ENCODE measurements around the gene ZBTB42.

The ZBTB42 gene

DNA sequence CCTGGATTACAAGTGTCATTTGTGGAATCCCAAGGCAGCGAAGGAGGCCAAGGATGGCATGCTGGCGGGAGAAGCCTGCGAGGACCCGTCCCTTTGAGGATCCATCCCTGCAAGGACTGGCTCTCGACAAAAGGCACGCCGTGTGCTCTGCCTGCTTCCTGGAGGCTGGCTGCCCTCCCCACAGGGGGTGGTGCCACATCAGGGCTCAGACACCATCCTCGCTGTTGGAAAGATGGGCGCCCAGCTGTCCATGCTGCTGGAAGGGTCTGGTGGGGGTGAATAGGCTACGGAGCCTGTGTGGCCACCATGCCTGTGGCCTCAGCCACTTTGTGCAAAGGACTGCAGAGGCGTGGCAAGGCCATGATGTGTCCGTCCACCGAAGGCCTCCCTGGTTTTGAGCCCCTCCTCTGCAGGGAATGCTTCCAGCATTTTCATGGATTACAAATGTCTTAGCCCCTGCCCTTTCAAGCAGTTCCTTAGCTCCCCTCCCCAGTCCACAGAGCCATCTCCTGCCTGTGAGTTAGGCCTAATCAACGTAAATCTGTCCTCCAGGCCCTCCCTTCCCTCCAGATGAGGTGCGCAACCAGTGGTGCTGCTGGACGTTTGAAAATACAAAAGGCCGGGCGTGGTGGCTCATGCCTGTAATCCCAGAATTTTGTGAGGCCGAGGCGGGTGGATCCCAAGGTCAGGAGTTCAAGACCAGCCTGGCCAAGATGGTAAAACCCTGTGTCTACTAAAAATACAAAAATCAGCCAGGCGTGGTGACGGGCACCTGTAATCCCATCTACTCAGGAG lies 22.1 kb downstream of the ZBTB42 start:
- Histone ChIP-seq H3F3A (ENCODE audit: control insufficient read depth, insufficient read depth) (0 out of 2 replicates have a peak, but pooled peaks cover 2% of the 10 kb centered on the region), H3K4me3 (ENCODE audit: low read length) (no peak overlapping the region), H3K27ac (ENCODE audit: low read depth, low read length) (no peak overlapping the region), H3K4me1 (ENCODE audit: control insufficient read depth, low read length) (peaks cover 6% of the 10 kb centered on the region; the same call in 1 of the 2 replicates), H3K79me2 (ENCODE audit: control insufficient read depth, low read length) (peaks cover 3% of the 10 kb centered on the region), H3K27me3 (ENCODE audit: control insufficient read depth, low read length) (no peaks in the 10 kb centered on the region), H3K36me3 (ENCODE audit: control insufficient read depth, low read length) (peaks cover 6% of the 10 kb centered on the region; the same call in 1 of the 2 replicates), H3K9me3 (ENCODE audit: control insufficient read depth, insufficient read depth, low read length) (peaks cover 4% of the 10 kb centered on the region; the same call in 1 of the 2 replicates), H3K4me2 (ENCODE audit: low read length) (no peak overlapping the region), H3K9me2 (replicated peaks; ENCODE audit: control insufficient read depth, low read length) (no peaks in the 10 kb centered on the region), H4K20me1 (ENCODE audit: control insufficient read depth, insufficient read depth, low read depth, low read length) (no peaks in the 10 kb centered on the region)
- TF ChIP-seq CTCF (IDR thresholded peaks at IDR 0.05; ENCODE audit: low read depth, low read length, poor library complexity, severe bottlenecking) (no peak), EZH2phosphoT487 (IDR thresholded peaks at IDR 0.05; ENCODE audit: borderline replicate concordance, low read length) (no peak)

DNA sequence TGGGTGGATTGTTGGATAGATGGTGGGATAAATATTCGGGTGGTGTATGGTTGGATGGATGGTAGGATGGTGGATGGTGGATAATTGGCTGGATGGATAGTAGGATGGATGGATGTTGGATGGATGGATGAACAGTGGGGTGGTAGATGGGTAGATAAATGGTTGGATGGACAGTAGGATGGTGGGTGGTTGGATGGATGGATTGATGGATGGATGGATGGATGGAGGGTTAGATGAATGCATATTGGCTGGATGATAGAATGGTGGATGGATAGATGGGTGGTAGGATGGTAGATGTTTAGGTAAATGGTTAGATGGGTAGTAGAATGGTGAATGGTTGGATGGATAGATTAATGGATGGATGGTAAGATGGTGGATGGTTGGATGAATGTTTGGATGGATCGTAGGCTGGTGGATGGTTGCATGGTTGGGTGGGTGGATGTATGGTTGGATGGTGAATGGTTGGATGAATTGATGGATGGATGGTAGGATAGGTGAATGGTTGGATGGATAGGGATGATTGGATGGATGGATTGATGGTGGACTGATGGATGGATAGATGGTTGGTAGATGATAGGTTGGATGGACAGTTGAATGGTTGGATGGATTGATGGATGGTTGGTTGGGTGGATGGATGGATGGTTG lies 23.6 kb downstream of the ZBTB42 start:
- H3K4me1 ChIP-seq (ENCODE audit: control insufficient read depth, low read length), result peaks cover 6% of the 10 kb centered on the region; the same call in 1 of the 2 replicates
- H3K27me3 ChIP-seq (ENCODE audit: control insufficient read depth, low read length), result no peaks in the 10 kb centered on the region
- no peaks in the 10 kb centered on the region for H3K79me2 ChIP-seq (ENCODE audit: control insufficient read depth, low read length)
- H3K9me2 ChIP-seq (replicated peaks; ENCODE audit: control insufficient read depth, low read length), result no peaks in the 10 kb centered on the region
- no peak overlapping the region for H3K4me2 ChIP-seq (ENCODE audit: low read length)
- H3K9me3 ChIP-seq (ENCODE audit: control insufficient read depth, insufficient read depth, low read length), result peaks cover 4% of the 10 kb centered on the region; the same call in 1 of the 2 replicates
- H3F3A ChIP-seq (ENCODE audit: control insufficient read depth, insufficient read depth), result no peaks in the 10 kb centered on the region
- H3K4me3 ChIP-seq (ENCODE audit: low read length), result no peak overlapping the region
- H4K20me1 ChIP-seq (ENCODE audit: control insufficient read depth, insufficient read depth, low read depth, low read length), result no peaks in the 10 kb centered on the region
- no peak for TF ChIP-seq CTCF (IDR thresholded peaks at IDR 0.05; ENCODE audit: low read depth, low read length, poor library complexity, severe bottlenecking)
- TF ChIP-seq EZH2phosphoT487 (IDR thresholded peaks at IDR 0.05; ENCODE audit: borderline replicate concordance, low read length), result no peak
- no peaks in the 10 kb centered on the region for H3K36me3 ChIP-seq (ENCODE audit: control insufficient read depth, low read length)
- H3K27ac ChIP-seq (ENCODE audit: low read depth, low read length), result no peak overlapping the region

- H3K9me3 ChIP-seq (ENCODE audit: control insufficient read depth, insufficient read depth, low read length), result peaks cover 4% of the 10 kb centered on the region; the same call in 1 of the 2 replicates
- no peak overlapping the region for H3K27ac ChIP-seq (ENCODE audit: low read depth, low read length)
- no peaks in the 10 kb centered on the region for H3K9me2 ChIP-seq (replicated peaks; ENCODE audit: control insufficient read depth, low read length)
- TF ChIP-seq CTCF (IDR thresholded peaks at IDR 0.05; ENCODE audit: low read depth, low read length, poor library complexity, severe bottlenecking) (peak; percentile 60), EZH2phosphoT487 (IDR thresholded peaks at IDR 0.05; ENCODE audit: borderline replicate concordance, low read length) (no peak)
- H3K4me3 ChIP-seq (ENCODE audit: low read length), result peak overlapping the region; percentile 60
- H3K79me2 ChIP-seq (ENCODE audit: control insufficient read depth, low read length), result no peaks in the 10 kb centered on the region
- peaks cover 3% of the 10 kb centered on the region; the same call in 1 of the 2 replicates for H3K4me1 ChIP-seq (ENCODE audit: control insufficient read depth, low read length)
- peak overlapping the region; percentile 62 for H3K4me2 ChIP-seq (ENCODE audit: low read length)
- no peaks in the 10 kb centered on the region for H4K20me1 ChIP-seq (ENCODE audit: control insufficient read depth, insufficient read depth, low read depth, low read length)
- H3K27me3 ChIP-seq (ENCODE audit: control insufficient read depth, low read length), result no peaks in the 10 kb centered on the region
- H3F3A ChIP-seq (ENCODE audit: control insufficient read depth, insufficient read depth), result no peaks in the 10 kb centered on the region
- no peaks in the 10 kb centered on the region for H3K36me3 ChIP-seq (ENCODE audit: control insufficient read depth, low read length)
Measured at GRCh38 chr14:104826189-104826860, 25.4 kb downstream of the ZBTB42 start.

Data from DOHH2 (cell line).